Body of pancreas (tissue), 4 donors: ENCODE results near the gene HOXD8. TPM values are rescaled to one million over a fixed set of nuclear protein-coding genes. Genes with fewer than 3 reads are reported as not detected.

Experiments used
- ATAC-seq: fragments of 150-250 bp; one replicate; pipeline ENCODE4 v1.9.1; 2016
- DNase-seq, 4 donors: peaks; one replicate each; pipeline ENCODE4 v3.0.0-alpha.2; 2019
- H3K27ac ChIP-seq, 4 donors: fragments of 200-600 bp; sonication (generic); 1 replicate in 3 of 4; 2 replicates in 1 of 4; pipeline versions ENCODE4 v1.5.1 to v1.6.1; 2016 to 2019; ENCODE audit warnings: mild to moderate bottlenecking in 1 of 4, mixed read lengths in 1 of 4, moderate library complexity in 1 of 4
- H3K27me3 ChIP-seq, 2 donors: fragments of 200-600 bp; sonication (generic); one replicate each; pipeline ENCODE4 v1.6.0; 2016; ENCODE audit warnings: mild to moderate bottlenecking in 1 of 2
- H3K36me3 ChIP-seq, 2 donors: fragments of 200-600 bp; sonication (generic); replicated peaks in 1 of 2; 2 replicates each; pipeline ENCODE4 v1.5.1; 2016; ENCODE audit warnings: low read depth in 2 of 2; ENCODE audit not compliant: insufficient read depth in 1 of 2
- H3K4me1 ChIP-seq: fragments of 200-600 bp; sonication (generic); one replicate; pipeline ENCODE4 v1.6.0; 2016
- H3K4me3 ChIP-seq, 2 donors: fragments of 200-600 bp; sonication (generic); 1 replicate in 1 of 2; 2 replicates in 1 of 2; pipeline ENCODE4 v1.5.1; 2016 to 2019
- H3K9me3 ChIP-seq, 3 donors: fragments of 200-600 bp; sonication (generic); 1 replicate in 2 of 3; 2 replicates in 1 of 3; pipeline ENCODE4 v1.5.1; 2016
- POLR2A ChIP-seq, 3 donors: fragments of 450-650 bp; IDR thresholded peaks; one replicate each; pipeline ENCODE4 v1.6.1; 2016; ENCODE audit warnings: antibody characterized with exemption in 3 of 3, mild to moderate bottlenecking in 2 of 3
- whole genome bisulfite sequencing, 2 donors: methylation state at CpG; one replicate each; pipeline ENCODE4 v1.1.5; 2017; 5-methylcytosine and 5-hydroxymethylcytosine counted together
- intact Hi-C: fragments of 100-400 bp; cut with DNase I; formaldehyde crosslinking; loops from one replicate; pipeline ENCODE4 v1.15.1; 2023
- total RNA-seq, 2 donors: library from RNA; depleted of rRNA; stranded (reverse); fragments of >200 nt; gene quantifications; one replicate each; pipeline ENCODE4 v1.1.0, GENCODE V29; 2016
- TF ChIP-seq, protein P1 (sequence below), 7 experiments: fragments of 450-650 bp in 4 of 7; fragments of 200-600 bp in 3 of 7; sonication (generic) in 3 of 7; IDR thresholded peaks; one replicate each; pipeline ENCODE4 v1.5.1; 2016 to 2019; ENCODE audit warnings: antibody characterized with exemption in 7 of 7

Gene HOXD8
- total RNA-seq, 2 donors from 2014 or later, result 2.6 to 3.1 TPM

DNA sequence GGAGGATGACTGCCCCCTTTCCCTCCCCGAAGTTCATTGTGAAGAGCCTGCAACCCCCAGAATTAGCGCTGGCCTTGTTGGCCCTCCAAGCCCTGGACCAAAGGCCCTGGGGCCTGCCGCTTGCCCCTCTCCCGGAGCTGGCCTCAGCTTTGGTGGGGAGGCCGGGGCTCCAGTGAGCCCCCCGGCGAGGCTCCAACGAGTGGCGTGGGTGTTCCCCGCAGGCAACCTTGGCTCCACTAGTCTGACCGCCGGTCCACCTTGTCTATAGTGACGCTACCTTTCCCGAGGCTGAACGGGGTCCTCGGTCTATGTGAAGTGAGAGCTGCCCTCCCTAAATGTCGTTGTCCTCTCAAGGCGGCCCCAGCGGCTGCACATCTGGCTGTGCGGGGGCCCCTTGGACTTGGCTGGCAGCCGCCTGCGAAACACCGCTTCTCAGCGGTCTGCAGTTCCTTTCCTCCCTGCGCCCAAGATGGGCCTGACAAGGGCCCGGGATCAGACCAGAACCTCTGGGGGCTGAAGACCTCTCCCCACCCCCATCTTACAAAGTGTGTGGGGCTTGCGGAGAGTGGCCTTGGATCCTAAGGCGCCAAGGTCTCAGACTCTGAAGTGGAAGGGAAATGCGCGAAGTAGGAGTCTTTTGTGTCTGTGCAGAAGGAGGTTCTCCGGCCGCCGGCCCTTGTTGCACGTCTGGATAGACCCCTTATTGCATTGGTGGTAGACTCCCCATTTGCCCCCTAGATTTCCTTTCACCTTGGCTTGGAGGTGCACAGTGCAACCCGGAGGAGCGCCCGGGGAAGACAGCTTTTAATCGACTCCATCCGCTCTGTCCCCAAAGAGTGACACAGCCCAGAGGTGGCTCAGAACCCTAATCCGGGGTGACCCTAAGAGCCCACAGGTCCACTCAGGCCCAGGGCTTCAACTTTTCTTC, 16.9 kb upstream of the HOXD8 start:
- 7 to 12% methylated on average over 13 to 40 of the region's 40 CpGs for WGBS, 2 donors
- H3K4me3 ChIP-seq, result no peak overlapping the region

DNA sequence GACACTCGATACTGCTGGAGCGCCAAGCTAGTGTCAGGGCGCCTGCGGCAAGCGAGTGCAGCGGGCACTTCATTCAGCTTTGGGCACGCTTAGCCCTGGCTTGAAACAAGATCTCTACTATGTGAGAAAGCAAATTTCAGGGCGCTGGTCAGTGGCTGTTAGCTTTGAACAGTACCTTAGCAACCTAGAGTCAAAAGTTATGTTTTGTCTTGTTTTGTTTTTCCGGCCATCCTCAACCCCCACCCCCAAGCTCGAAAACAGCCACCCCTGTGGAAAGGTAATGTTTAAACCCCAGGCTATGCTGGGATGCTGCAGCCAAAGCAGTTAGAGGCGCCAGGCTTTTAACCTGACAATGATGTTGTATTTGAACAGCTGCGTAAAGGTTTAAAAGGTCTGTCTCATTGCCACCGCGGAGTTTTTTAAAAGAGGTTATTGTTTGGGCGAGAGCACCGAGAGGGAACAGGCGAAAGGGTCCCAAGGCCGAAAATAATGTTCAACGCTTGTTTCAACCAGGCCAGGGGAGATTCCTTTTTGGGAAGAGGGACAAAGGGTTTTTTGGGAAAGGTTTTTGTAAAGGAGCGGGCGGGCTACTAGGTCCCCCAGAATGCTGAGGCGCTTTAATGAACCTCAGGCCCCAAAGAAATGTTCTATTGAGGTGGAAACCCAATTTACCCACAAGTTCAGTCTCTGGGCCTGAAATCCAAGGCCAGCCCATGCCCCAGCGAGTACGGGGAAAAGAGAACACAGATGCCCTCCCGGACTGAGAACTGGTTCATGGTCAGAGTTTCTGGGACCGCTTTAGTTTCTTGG, 15.2 kb upstream of the HOXD8 start:
- intact Hi-C loops, result no loop called here
- ATAC-seq, result no peak
- 7 to 8% methylated on average over 21 to 26 of the region's 26 CpGs for WGBS, 2 donors
- H3K9me3 ChIP-seq, result no peaks in the 10 kb centered on the region
- H3K27me3 ChIP-seq, result peaks cover 0 to 70% of the 10 kb centered on the region in 2 donors
- no peak overlapping the region for H3K4me3 ChIP-seq
- no peaks in the 10 kb centered on the region for H3K36me3 ChIP-seq
- peaks cover 4% of the 10 kb centered on the region for H3K4me1 ChIP-seq
- H3K27ac ChIP-seq, result no peak overlapping the region
- TF ChIP-seq, protein P1, sequence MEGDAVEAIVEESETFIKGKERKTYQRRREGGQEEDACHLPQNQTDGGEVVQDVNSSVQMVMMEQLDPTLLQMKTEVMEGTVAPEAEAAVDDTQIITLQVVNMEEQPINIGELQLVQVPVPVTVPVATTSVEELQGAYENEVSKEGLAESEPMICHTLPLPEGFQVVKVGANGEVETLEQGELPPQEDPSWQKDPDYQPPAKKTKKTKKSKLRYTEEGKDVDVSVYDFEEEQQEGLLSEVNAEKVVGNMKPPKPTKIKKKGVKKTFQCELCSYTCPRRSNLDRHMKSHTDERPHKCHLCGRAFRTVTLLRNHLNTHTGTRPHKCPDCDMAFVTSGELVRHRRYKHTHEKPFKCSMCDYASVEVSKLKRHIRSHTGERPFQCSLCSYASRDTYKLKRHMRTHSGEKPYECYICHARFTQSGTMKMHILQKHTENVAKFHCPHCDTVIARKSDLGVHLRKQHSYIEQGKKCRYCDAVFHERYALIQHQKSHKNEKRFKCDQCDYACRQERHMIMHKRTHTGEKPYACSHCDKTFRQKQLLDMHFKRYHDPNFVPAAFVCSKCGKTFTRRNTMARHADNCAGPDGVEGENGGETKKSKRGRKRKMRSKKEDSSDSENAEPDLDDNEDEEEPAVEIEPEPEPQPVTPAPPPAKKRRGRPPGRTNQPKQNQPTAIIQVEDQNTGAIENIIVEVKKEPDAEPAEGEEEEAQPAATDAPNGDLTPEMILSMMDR (IDR thresholded peaks at IDR 0.05), result no peak
- DNase-seq, result no peak

More for the DNA sequence above, 16.9 kb upstream of the HOXD8 start:
- no peaks in the 10 kb centered on the region for H3K9me3 ChIP-seq
- no peak for ATAC-seq
- peaks cover 0 to 75% of the 10 kb centered on the region in 2 donors for H3K27me3 ChIP-seq
- H3K4me1 ChIP-seq, result peaks cover 7% of the 10 kb centered on the region
- no peaks in the 10 kb centered on the region for H3K36me3 ChIP-seq
- no peak overlapping the region for H3K27ac ChIP-seq
- TF ChIP-seq POLR2A (IDR thresholded peaks at IDR 0.05), result no peak
- TF ChIP-seq, protein P1 (IDR thresholded peaks at IDR 0.05), result no peak
- DNase-seq, result no peak
- intact Hi-C loops, result no loop called here

DNA sequence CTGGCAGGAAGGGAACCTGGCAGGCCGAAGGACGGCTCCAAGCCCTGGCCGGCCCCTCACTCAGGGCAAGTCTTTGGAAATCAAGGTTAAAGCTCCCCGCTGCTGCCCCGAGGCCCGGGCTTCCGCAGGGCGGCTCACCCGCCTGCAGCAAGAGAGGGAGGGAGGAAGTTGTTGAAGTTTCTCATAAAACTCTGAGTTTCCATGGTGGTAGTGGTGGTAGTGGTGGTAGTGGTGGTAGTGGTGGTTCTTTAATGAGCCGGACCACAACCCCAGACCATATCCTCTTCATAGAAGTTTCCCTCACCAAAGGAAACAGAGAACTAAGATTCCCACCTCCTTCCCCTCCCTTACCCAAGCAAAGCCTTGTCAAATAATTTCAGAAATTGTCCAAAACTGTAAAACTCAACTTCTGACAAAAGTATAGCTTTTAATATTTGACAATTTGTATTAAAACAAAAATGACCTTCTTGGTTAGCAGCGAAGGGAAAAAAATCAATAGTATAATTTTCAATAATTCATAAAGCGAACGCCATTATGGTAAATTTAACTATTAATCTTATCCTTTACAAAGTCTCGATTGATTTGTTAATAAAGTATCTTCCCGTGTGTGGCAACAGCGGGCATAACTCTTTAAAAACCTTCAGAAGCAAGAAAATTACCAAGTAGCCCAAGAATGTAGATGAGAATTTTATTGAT, 14.4 kb upstream of the HOXD8 start:
- Histone ChIP-seq H3K9me3 (no peaks in the 10 kb centered on the region), H3K27ac (no peak overlapping the region), H3K4me1 (peaks cover 4% of the 10 kb centered on the region), H3K4me3 (no peak overlapping the region), H3K36me3 (no peaks in the 10 kb centered on the region), H3K27me3 (peaks cover 0 to 73% of the 10 kb centered on the region in 2 donors)
- no peak for DNase-seq
- no peak for ATAC-seq
- WGBS, 2 donors, result 12 to 18% methylated on average over 16 of the region's 16 CpGs
- TF ChIP-seq, protein P1 (IDR thresholded peaks at IDR 0.05), result no peak
- TF ChIP-seq POLR2A (IDR thresholded peaks at IDR 0.05), result no peak
- intact Hi-C loops, result no loop called here

GRCh38 chr2:176115883-176116813, 13.4 kb upstream of the HOXD8 start, which contains the start of gene HOXD10:
Gene HOXD10 (plus strand): TSS chr2:176116778. CDS start chr2:176116834, 56 bp downstream.
- intact Hi-C loops, result no loop called here
- H3K4me1 ChIP-seq, result peaks cover 4% of the 10 kb centered on the region
- no peaks in the 10 kb centered on the region for H3K9me3 ChIP-seq
- DNase-seq (no peak), ATAC-seq (no peak)
- H3K27me3 ChIP-seq, result peaks cover 0 to 74% of the 10 kb centered on the region in 2 donors
- H3K27ac ChIP-seq, result no peak within 1 kb of the TSS
- TF ChIP-seq POLR2A (IDR thresholded peaks at IDR 0.05), result no peak
- TF ChIP-seq, protein P1 (IDR thresholded peaks at IDR 0.05), result no peak
- 4 to 9% methylated on average over 37 to 60 of the region's 66 CpGs for WGBS, 2 donors
- H3K36me3 ChIP-seq, result no peaks in the 10 kb centered on the region
- no peak within 1 kb of the TSS for H3K4me3 ChIP-seq
